Measurements from ENCODE around the gene PREP.

GRCh38 chr6:105382496-105382895 is 20.4 kb downstream of the PREP start:
- TF ChIP-seq MAX (IDR thresholded peaks at IDR 0.05; ENCODE audit: low read depth): no peak
- TF ChIP-seq IRF3 (IDR thresholded peaks at IDR 0.05; ENCODE audit: low read depth, low read length): no peak
- TF ChIP-seq CTCF (IDR thresholded peaks at IDR 0.05): no peak
- TF ChIP-seq RFX5 (IDR thresholded peaks at IDR 0.05; ENCODE audit: low read length): no peak
- no peak for TF ChIP-seq REST (IDR thresholded peaks at IDR 0.05; ENCODE audit: low read depth, low read length)
- no peak for TF ChIP-seq POLR2AphosphoS5 (IDR thresholded peaks at IDR 0.05; ENCODE audit: low read depth, low read length)
- TF ChIP-seq YY1 (IDR thresholded peaks at IDR 0.05; ENCODE audit: low read depth): no peak
- TF ChIP-seq FOXM1 (IDR thresholded peaks at IDR 0.05; ENCODE audit: low read depth): no peak
- TF ChIP-seq SMC3 (IDR thresholded peaks at IDR 0.05; ENCODE audit: low read depth, low read length): no peak
- no peak for TF ChIP-seq RAD21 (IDR thresholded peaks at IDR 0.05; ENCODE audit: low read length)

Data from SK-N-SH (cell line).